Esophagus (tissue), 2 donors: ENCODE results near the gene RAB17. TPM values are rescaled to one million over a fixed set of nuclear protein-coding genes. Genes with fewer than 3 reads are reported as not detected.

ENCODE experiments used
- H3K27ac ChIP-seq, 2 donors: one replicate each; pipeline ENCODE4 v1.5.1; 2013; ENCODE audit warnings: low read depth in 2 of 2, mild to moderate bottlenecking in 2 of 2, inconsistent platforms in 1 of 2, low read length in 1 of 2, moderate library complexity in 1 of 2
- H3K27me3 ChIP-seq, 2 donors: one replicate each; pipeline ENCODE4 v1.6.1; 2013; ENCODE audit warnings: low read length in 2 of 2, control low read depth in 1 of 2, mild to moderate bottlenecking in 1 of 2; ENCODE audit not compliant: insufficient read depth in 2 of 2, control insufficient read depth in 1 of 2
- H3K36me3 ChIP-seq, 2 donors: one replicate each; pipeline ENCODE4 v1.6.1; 2013; ENCODE audit warnings: low read length in 1 of 2; ENCODE audit not compliant: control insufficient read depth in 2 of 2, insufficient read depth in 2 of 2
- H3K4me1 ChIP-seq, 2 donors: one replicate each; pipeline ENCODE4 v1.6.1; 2013; ENCODE audit warnings: low read length in 1 of 2; ENCODE audit not compliant: control insufficient read depth in 2 of 2, insufficient read depth in 2 of 2
- H3K4me3 ChIP-seq, 2 donors: one replicate each; pipeline ENCODE4 v1.5.1; 2013; ENCODE audit warnings: low read length in 2 of 2, mild to moderate bottlenecking in 2 of 2, low read depth in 1 of 2, moderate library complexity in 1 of 2
- H3K9me3 ChIP-seq, 2 donors: one replicate each; pipeline ENCODE4 v1.6.1; 2013; ENCODE audit warnings: mild to moderate bottlenecking in 2 of 2, low read depth in 1 of 2, low read length in 1 of 2, moderate library complexity in 1 of 2; ENCODE audit not compliant: control insufficient read depth in 2 of 2, insufficient read depth in 1 of 2
- WGBS, 2 donors: extraction: QIAGEN DNeasy Blood & Tissue Kit; methylation state at CpG; one replicate each; pipeline ENCODE4 v1.1.7; 2013; 5-methylcytosine and 5-hydroxymethylcytosine counted together
- polyA plus RNA-seq, 2 donors: library from polyadenylated mRNA; stranded (reverse); fragments of 200-250 nt; gene quantifications; one replicate each; pipeline ENCODE4 v1.2.3, GENCODE V29; 2013
- donor health status: healthy with polysubstance abuse.
- donor health status: Bipolar disorder and iron deficiency.

Gene RAB17
- polyA plus RNA-seq, 2 donors = 7.0 to 10.9 TPM

DNA sequence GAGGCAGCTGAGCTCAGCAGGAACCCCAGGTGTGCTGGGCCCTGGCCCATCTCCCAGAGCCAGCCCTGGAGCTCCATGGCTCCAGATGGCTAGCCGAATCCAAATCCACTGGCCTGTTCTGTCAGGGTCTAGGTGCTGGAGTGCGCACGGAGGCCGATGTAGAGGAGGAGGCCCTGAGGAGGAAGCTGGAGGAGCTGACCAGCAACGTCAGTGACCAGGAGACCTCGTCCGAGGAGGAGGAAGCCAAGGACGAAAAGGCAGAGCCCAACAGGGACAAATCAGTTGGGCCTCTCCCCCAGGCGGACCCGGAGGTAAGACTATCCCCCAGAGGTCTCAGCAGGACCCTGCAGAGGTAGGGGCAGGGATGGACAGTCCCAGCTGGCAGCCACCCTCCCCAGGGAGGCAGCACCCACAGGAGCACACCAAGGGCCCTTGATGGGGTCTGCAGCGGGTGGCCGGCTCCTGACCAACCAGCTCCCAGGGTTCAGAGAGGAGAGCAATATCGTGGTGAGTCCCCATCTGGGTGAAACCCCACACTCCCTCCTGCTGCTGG lies 50.2 kb downstream of the RAB17 start:
- Histone ChIP-seq H3K4me1 (peaks cover 3 to 6% of the 10 kb centered on the region in 2 donors), H3K9me3 (no peaks in the 10 kb centered on the region), H3K27ac (no peak overlapping the region), H3K36me3 (no peaks in the 10 kb centered on the region), H3K27me3 (no peaks in the 10 kb centered on the region), H3K4me3 (no peak overlapping the region)
- whole genome bisulfite sequencing, 2 donors = 81 to 87% methylated on average over 13 of the region's 13 CpGs

DNA sequence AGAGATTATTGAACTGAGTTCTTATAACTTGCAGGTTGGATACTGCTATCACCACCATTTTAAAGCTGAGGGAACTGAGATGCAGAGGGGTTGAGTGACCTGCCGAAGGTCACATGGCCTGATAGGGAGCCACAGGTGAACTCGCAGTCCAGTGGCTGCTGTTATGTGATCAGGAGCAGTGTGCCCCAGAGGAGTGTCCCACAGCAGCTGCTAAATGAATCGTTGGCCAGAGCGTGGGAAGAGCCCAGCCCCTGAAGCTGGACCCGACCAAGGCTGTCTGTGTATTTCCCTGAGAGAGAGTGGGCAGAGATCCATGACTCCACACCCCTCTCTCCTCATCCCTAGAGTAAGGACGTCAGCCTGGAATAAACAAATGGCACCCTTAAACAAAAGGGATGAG lies 50.9 kb downstream of the RAB17 start:
- Histone ChIP-seq H3K36me3 (no peaks in the 10 kb centered on the region), H3K27me3 (no peaks in the 10 kb centered on the region), H3K4me3 (no peak overlapping the region), H3K4me1 (peaks cover 3 to 6% of the 10 kb centered on the region in 2 donors), H3K9me3 (no peaks in the 10 kb centered on the region), H3K27ac (no peak overlapping the region)
- 62 to 65% methylated on average over 6 of the region's 6 CpGs for WGBS, 2 donors

DNA sequence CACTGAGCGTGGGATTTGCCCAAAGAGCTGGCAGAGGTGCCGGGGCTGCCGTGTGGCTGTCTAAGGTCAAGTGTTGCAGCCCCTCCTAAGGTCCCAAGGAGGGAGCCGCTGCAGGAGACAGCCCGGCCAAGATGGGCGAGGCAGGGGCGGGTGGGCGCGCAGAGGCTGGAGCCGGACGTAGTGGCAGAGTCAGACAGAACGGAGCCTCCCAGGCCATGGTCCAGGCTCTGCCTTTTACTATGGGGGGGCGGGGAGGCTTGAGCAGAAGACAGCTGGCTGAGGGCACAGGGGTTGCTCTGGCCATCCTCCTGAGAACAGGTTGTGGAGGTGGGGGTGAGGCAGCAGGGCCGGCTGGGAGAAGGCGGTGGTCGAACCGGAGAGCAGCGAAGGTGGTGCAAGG lies 51.6 kb downstream of the RAB17 start:
- H3K4me1 ChIP-seq = peaks cover 3 to 6% of the 10 kb centered on the region in 2 donors
- H3K27ac ChIP-seq = no peak overlapping the region
- WGBS, 2 donors = 84 to 92% methylated on average over 17 to 18 of the region's 18 CpGs
- H3K27me3 ChIP-seq = no peaks in the 10 kb centered on the region
- no peaks in the 10 kb centered on the region for H3K36me3 ChIP-seq
- H3K9me3 ChIP-seq = no peaks in the 10 kb centered on the region
- no peak overlapping the region for H3K4me3 ChIP-seq

DNA sequence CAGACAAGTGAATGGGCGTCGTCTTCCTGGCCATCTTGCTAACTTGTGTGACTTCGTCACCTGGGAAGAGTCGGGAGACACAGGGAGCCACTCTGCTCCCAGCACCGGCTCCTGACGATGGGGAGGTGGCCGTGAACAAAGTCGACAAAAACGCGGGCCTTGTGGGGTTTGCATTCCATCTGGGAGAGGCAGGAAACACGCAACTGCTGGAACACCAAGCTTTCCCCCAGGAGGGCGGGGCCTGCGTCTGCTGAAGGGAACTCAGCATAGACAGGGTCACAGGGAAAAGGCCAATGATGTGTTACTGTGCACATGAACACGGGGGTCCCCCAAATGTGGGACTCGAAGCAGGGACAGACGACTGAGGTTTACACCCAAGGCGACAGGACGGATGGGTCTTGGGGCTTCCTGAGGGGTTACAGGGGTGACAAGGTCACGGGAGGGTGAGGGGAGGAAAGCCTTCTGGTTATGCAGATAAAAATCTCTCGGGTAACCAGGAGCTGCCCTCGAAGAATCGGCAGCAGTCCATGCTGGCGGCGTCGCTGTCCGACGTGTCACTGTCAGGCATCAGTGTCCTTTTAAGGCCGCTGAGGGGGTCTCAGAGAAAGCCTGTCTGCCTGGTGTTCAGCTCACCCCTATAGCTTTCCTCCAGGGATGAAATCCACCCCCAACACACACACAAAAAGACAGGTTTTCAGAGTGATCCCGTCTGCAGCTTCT lies 52.4 kb downstream of the RAB17 start:
- Histone ChIP-seq H3K9me3 (no peaks in the 10 kb centered on the region), H3K27ac (no peak overlapping the region), H3K4me3 (no peak overlapping the region), H3K4me1 (peaks cover 3 to 6% of the 10 kb centered on the region in 2 donors), H3K36me3 (no peaks in the 10 kb centered on the region), H3K27me3 (no peaks in the 10 kb centered on the region)
- WGBS, 2 donors = 75 to 82% methylated on average over 29 of the region's 29 CpGs

DNA sequence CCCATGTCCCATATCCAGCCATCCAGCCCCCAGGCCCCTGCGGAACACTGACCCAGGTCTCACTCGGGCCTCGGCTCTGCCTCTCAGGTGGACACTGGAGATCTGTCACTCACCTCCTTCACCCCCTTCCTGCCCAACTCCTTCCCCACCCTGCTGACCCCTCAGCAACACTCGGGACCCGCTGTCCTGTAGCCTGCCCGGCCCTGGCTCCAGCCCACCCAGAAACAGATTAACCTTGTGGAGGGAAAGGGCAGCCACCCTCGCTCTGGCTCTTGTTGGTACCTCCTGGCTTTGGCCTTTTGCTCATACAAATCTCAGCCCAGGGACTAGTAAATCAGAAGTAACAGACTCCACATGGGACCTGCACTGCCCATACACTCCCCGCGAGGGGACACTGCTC lies 53.9 kb downstream of the RAB17 start:
- Histone ChIP-seq H3K4me1 (peaks cover 0 to 6% of the 10 kb centered on the region in 2 donors), H3K27ac (no peak overlapping the region), H3K9me3 (no peaks in the 10 kb centered on the region), H3K4me3 (no peak overlapping the region), H3K27me3 (no peaks in the 10 kb centered on the region), H3K36me3 (no peaks in the 10 kb centered on the region)
- 92% methylated on average over 9 of the region's 9 CpGs for WGBS, 2 donors

DNA sequence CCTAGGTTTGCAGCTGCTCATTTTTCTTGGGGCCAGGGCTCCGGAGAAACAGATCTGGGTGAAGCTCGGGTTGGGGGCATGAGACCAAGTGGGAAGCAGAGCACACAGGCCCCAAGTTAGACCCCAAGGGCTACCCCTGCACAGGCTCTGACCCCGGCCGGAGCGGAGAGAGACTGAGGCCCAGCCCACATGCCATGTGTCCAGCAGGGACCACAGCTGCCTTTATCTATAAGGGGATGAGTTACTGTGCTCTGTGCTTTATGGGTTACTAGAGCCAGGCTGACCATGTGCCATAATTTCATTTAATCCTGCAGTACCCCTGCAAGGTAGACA lies 54.5 kb downstream of the RAB17 start:
- no peaks in the 10 kb centered on the region for H3K27me3 ChIP-seq
- H3K4me3 ChIP-seq = no peak overlapping the region
- H3K27ac ChIP-seq = no peak overlapping the region
- WGBS, 2 donors = 87 to 95% methylated on average over 5 of the region's 5 CpGs
- H3K9me3 ChIP-seq = no peaks in the 10 kb centered on the region
- no peaks in the 10 kb centered on the region for H3K36me3 ChIP-seq
- peaks cover 0 to 5% of the 10 kb centered on the region in 2 donors for H3K4me1 ChIP-seq

DNA sequence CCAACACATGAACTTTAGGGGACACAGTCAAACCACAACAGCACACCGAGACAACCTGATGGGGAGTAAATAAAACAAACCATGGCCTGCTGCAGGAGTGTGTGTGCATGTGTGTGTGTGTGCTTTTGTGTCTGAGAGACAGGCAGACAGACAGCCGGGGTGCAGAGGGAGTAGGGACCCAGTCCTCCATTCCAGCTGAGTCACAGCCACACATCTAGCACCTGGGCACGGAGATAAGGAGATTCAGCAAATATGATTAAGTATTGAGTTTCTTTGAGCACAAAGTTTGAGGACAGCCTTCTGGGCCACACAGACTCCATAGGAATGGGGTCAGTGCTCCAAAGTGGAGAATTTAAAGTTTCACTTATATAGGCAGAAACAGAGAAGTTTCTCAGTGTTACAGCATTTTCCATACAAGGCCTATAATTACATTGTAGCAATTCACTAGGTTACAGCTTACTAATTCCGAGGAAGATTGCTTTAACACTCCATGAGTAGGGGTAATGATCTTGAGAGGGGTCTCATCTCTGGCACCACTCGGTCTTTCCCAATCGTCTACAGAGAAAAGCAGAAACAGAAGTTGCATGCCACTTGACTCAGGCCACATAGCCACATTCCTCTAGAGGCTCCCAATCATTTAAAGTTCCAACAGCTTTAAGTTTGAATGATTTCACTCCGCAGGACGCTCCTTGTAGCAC lies 55.0 kb downstream of the RAB17 start:
- Histone ChIP-seq H3K9me3 (no peaks in the 10 kb centered on the region), H3K27ac (no peak overlapping the region), H3K36me3 (no peaks in the 10 kb centered on the region), H3K27me3 (no peaks in the 10 kb centered on the region), H3K4me3 (no peak overlapping the region), H3K4me1 (peaks cover 0 to under 1% of the 10 kb centered on the region in 2 donors)
- 86 to 93% methylated on average over 8 of the region's 8 CpGs for WGBS, 2 donors

DNA sequence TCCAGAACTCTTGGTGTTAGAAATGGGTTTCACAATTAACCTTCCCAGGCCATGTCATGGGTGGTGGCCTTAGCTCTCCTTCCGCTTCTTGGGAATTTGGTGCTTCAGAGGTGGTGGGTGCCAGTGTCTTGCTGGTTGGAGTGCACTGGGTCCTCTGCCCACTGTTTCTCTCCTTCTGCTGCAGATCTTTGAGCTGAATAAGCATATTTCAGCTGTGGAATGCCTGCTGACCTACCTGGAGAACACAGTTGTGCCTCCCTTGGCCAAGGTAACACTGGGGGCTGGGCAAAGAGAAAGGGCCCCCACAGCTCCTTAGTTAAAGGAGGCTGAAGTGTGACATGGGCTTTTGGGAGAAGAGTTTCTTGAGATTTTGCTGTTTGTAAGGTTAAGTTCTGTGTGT lies 56.2 kb downstream of the RAB17 start:
- 100% methylated on average over 1 of the region's 1 CpG for WGBS, 2 donors
- Histone ChIP-seq H3K36me3 (no peaks in the 10 kb centered on the region), H3K4me1 (peaks cover 0 to 2% of the 10 kb centered on the region in 2 donors), H3K9me3 (no peaks in the 10 kb centered on the region), H3K27me3 (no peaks in the 10 kb centered on the region), H3K27ac (no peak overlapping the region), H3K4me3 (no peak overlapping the region)

DNA sequence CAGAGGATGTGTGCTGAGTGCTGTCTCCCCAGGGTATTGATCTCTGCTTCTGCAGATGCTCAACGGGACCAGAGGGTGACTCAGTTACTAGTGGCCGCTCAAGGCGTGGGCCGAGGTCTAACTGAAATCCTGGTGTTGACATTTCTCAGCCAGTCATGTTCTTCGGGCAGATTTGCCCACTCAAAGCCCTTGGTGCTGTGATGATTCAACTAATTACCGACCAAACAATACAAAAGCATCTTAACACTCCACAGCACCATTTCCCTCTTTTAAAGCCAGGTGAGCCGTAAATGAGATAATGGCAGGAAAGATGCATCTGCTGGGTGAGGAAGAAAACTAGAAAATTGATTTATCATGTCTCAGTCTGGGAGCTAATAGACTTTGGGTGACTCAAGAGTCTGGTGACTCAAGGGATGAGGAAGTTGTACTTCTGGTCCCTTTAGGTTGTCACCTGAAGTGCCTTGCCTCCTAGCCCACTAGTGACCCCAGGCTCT lies 56.8 kb downstream of the RAB17 start:
- Histone ChIP-seq H3K4me1 (peaks cover 0 to 2% of the 10 kb centered on the region in 2 donors), H3K36me3 (no peaks in the 10 kb centered on the region), H3K27ac (no peak overlapping the region), H3K9me3 (no peaks in the 10 kb centered on the region), H3K27me3 (no peaks in the 10 kb centered on the region), H3K4me3 (no peak overlapping the region)
- WGBS, 2 donors = 78 to 81% methylated on average over 7 of the region's 7 CpGs
